Trophoblast cell (in vitro differentiated cells and primary cell): ENCODE measurements around the gene MACROD2.

Experiments
- DNase-seq, 2 donors: peaks; one replicate each; pipeline ENCODE4 v3.0.0-alpha.2; 2016
- H2AFZ ChIP-seq: 2 replicates; pipeline ENCODE4 v1.6.1; 2013; ENCODE audit warnings: low read length, moderate library complexity, mild to moderate bottlenecking; ENCODE audit not compliant: insufficient read depth, poor library complexity
- H2AK5ac ChIP-seq: 2 replicates; pipeline ENCODE4 v1.6.1; 2013; ENCODE audit warnings: mild to moderate bottlenecking, low read length
- H2BK120ac ChIP-seq: 2 replicates; pipeline ENCODE4 v1.6.1; 2013; ENCODE audit warnings: low read length, mild to moderate bottlenecking, moderate library complexity; ENCODE audit not compliant: insufficient read depth, poor library complexity
- H2BK12ac ChIP-seq: 2 replicates; pipeline ENCODE4 v1.6.1; 2013; ENCODE audit warnings: mild to moderate bottlenecking, low read length, moderate library complexity
- H2BK5ac ChIP-seq: 2 replicates; pipeline ENCODE4 v1.6.1; 2013; ENCODE audit warnings: low read length, low read depth, moderate library complexity, mild to moderate bottlenecking; ENCODE audit not compliant: poor library complexity
- H3K14ac ChIP-seq: 2 replicates; pipeline ENCODE4 v1.6.1; 2013; ENCODE audit warnings: mild to moderate bottlenecking, low read length
- H3K18ac ChIP-seq: 2 replicates; pipeline ENCODE4 v1.6.1; 2013; ENCODE audit warnings: mild to moderate bottlenecking, low read length
- H3K23ac ChIP-seq: 2 replicates; pipeline ENCODE4 v1.6.1; 2013; ENCODE audit warnings: low read length
- H3K27ac ChIP-seq: 2 replicates; pipeline ENCODE4 v1.5.1; 2013; ENCODE audit warnings: low read depth, mild to moderate bottlenecking, inconsistent platforms, low read length, moderate library complexity
- H3K27me3 ChIP-seq: 2 replicates; pipeline ENCODE4 v1.6.1; 2013; ENCODE audit warnings: inconsistent platforms, mild to moderate bottlenecking, low read length, moderate library complexity; ENCODE audit not compliant: insufficient read depth
- H3K36me3 ChIP-seq, 2 experiments: 1 replicate in 1 of 2; 2 replicates in 1 of 2; pipeline ENCODE4 v1.6.1; 2013; ENCODE audit warnings: low read length in 2 of 2, mild to moderate bottlenecking in 2 of 2, moderate library complexity in 1 of 2; ENCODE audit not compliant: insufficient read depth in 2 of 2, control insufficient read depth in 1 of 2
- H3K4ac ChIP-seq: 2 replicates; pipeline ENCODE4 v1.6.1; 2013; ENCODE audit warnings: low read depth, mild to moderate bottlenecking, low read length, moderate library complexity
- H3K4me1 ChIP-seq, 2 experiments: 1 replicate in 1 of 2; 2 replicates in 1 of 2; pipeline ENCODE4 v1.6.1; 2013; ENCODE audit warnings: low read length in 2 of 2, mild to moderate bottlenecking in 2 of 2, moderate library complexity in 1 of 2; ENCODE audit not compliant: insufficient read depth in 2 of 2, control insufficient read depth in 1 of 2
- H3K4me2 ChIP-seq: 2 replicates; pipeline ENCODE4 v1.6.1; 2013; ENCODE audit warnings: inconsistent platforms, mild to moderate bottlenecking, low read length, moderate library complexity
- H3K4me3 ChIP-seq: 2 replicates; pipeline ENCODE4 v1.5.1; 2013; ENCODE audit warnings: mild to moderate bottlenecking, low read depth, low read length, inconsistent platforms
- H3K79me1 ChIP-seq: one replicate; pipeline ENCODE4 v1.6.1; 2013; ENCODE audit warnings: low read length
- H3K79me2 ChIP-seq: 2 replicates; pipeline ENCODE4 v1.6.1; 2013; ENCODE audit warnings: low read length, mild to moderate bottlenecking; ENCODE audit not compliant: control insufficient read depth, insufficient read depth, poor library complexity
- H3K9ac ChIP-seq: 2 replicates; pipeline ENCODE4 v1.6.1; 2013; ENCODE audit warnings: mild to moderate bottlenecking, low read length
- H3K9me3 ChIP-seq: 2 replicates; pipeline ENCODE4 v1.6.1; 2013; ENCODE audit warnings: low read depth, mild to moderate bottlenecking, control low read depth, inconsistent platforms, low read length; ENCODE audit not compliant: insufficient read depth
- H4K12ac ChIP-seq: 2 replicates; pipeline ENCODE4 v1.6.1; 2013; ENCODE audit warnings: low read depth, mild to moderate bottlenecking, low read length, moderate library complexity
- H4K8ac ChIP-seq: 2 replicates; pipeline ENCODE4 v1.6.1; 2013; ENCODE audit warnings: low read depth, mild to moderate bottlenecking, low read length, moderate library complexity
- H4K91ac ChIP-seq: one replicate; pipeline ENCODE4 v1.6.1; 2013; ENCODE audit warnings: low read depth, mild to moderate bottlenecking, low read length, moderate library complexity
- WGBS: extraction: QIAGEN DNeasy Blood & Tissue Kit; methylation state at CpG from one replicate; pipeline ENCODE4 v1.1.7; 2013; ENCODE audit warnings: missing lambda C conversion rate; ENCODE audit not compliant: insufficient read length, insufficient coverage; ENCODE audit errors: extremely low coverage; 5-methylcytosine and 5-hydroxymethylcytosine counted together

The MACROD2 gene

DNA sequence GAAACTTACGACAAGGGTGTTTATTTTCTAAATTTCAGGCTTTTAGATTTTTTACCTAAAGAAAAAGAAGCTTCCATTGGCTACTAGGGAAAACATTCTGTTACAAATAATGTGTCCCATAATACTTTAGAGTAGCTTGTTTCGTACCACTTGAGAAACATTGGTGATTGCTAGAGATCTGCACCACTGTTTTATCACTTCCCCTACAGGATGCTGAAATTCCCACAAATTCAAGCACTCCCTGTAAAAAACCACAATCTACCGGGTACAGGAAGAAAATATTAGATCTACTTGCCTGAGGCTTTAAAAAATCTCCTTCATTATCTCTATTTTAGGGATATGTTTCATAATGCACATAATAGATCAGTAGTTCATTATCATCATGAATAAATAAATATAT is 34.8 kb upstream of the MACROD2 start:
- no peak overlapping the region for H4K91ac ChIP-seq
- no peak overlapping the region for H3K14ac ChIP-seq
- H3K9ac ChIP-seq = no peak overlapping the region
- H3K4ac ChIP-seq = no peak overlapping the region
- no peak overlapping the region for H2BK5ac ChIP-seq
- no peak overlapping the region for H3K4me3 ChIP-seq
- H3K4me1 ChIP-seq = no peaks in the 10 kb centered on the region
- H2BK12ac ChIP-seq = no peak overlapping the region
- H2AFZ ChIP-seq = no peak overlapping the region
- H4K8ac ChIP-seq = no peak overlapping the region
- H3K4me2 ChIP-seq = no peak overlapping the region
- no peak overlapping the region for H3K18ac ChIP-seq
- no peaks in the 10 kb centered on the region for H3K79me1 ChIP-seq
- no peaks in the 10 kb centered on the region for H3K79me2 ChIP-seq
- H4K12ac ChIP-seq = no peak overlapping the region
- no peak overlapping the region for H3K27ac ChIP-seq
- WGBS = no CpG with 5 or more reads among the region's 3 CpGs
- no peak overlapping the region for H2BK120ac ChIP-seq
- H2AK5ac ChIP-seq = no peak overlapping the region
- no peak overlapping the region for H3K23ac ChIP-seq
- DNase-seq = no peak
- H3K36me3 ChIP-seq = no peaks in the 10 kb centered on the region
- no peaks in the 10 kb centered on the region for H3K27me3 ChIP-seq
- H3K9me3 ChIP-seq = no peaks in the 10 kb centered on the region

DNA sequence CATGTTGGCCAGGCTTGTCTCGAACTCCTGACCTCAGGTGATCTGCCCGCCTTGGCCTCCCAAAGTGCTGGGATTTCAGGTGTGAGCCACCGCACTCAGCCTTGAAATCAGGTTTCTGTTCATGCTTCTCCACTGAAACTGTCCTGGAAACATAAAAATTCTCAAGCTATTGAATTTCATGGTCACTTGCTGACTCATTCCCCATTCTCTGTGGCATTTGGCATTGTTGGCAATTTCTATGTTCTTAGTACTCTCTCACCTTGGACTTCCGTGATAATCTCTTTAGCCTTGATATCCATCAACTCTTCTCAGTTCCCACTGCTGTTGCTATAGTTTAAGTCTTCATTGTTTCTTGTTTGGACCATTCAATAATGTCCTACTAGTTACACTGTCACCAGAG is 11.1 kb upstream of the MACROD2 start:
- H4K12ac ChIP-seq = no peak overlapping the region
- H3K4me1 ChIP-seq = no peaks in the 10 kb centered on the region
- H3K9me3 ChIP-seq = no peaks in the 10 kb centered on the region
- no CpG with 5 or more reads among the region's 4 CpGs for WGBS
- no peaks in the 10 kb centered on the region for H3K36me3 ChIP-seq
- no peak overlapping the region for H3K4me2 ChIP-seq
- H4K8ac ChIP-seq = no peak overlapping the region
- no peaks in the 10 kb centered on the region for H3K79me1 ChIP-seq
- H3K14ac ChIP-seq = no peak overlapping the region
- no peak overlapping the region for H3K18ac ChIP-seq
- H3K4ac ChIP-seq = no peak overlapping the region
- H3K79me2 ChIP-seq = no peaks in the 10 kb centered on the region
- no peak for DNase-seq
- H3K4me3 ChIP-seq = no peak overlapping the region
- no peak overlapping the region for H2BK120ac ChIP-seq
- no peak overlapping the region for H3K9ac ChIP-seq
- no peak overlapping the region for H4K91ac ChIP-seq
- H3K23ac ChIP-seq = no peak overlapping the region
- H2AFZ ChIP-seq = no peak overlapping the region
- no peak overlapping the region for H2BK5ac ChIP-seq
- no peak overlapping the region for H3K27ac ChIP-seq
- H2AK5ac ChIP-seq = no peak overlapping the region
- no peaks in the 10 kb centered on the region for H3K27me3 ChIP-seq
- H2BK12ac ChIP-seq = no peak overlapping the region

- Histone ChIP-seq H3K79me2 (no peaks in the 10 kb centered on the region), H3K27me3 (no peaks in the 10 kb centered on the region), H3K18ac (no peak within 1 kb of the TSS), H3K4ac (no peak within 1 kb of the TSS), H3K9me3 (no peaks in the 10 kb centered on the region), H3K4me2 (no peak within 1 kb of the TSS), H2BK120ac (no peak within 1 kb of the TSS), H3K4me1 (no peaks in the 10 kb centered on the region), H4K91ac (no peak within 1 kb of the TSS), H2AFZ (no peak within 1 kb of the TSS), H3K79me1 (no peaks in the 10 kb centered on the region), H3K4me3 (no peak within 1 kb of the TSS), H3K36me3 (no peaks in the 10 kb centered on the region), H3K23ac (no peak within 1 kb of the TSS), H3K27ac (no peak within 1 kb of the TSS), H2BK5ac (no peak within 1 kb of the TSS), H2AK5ac (no peak within 1 kb of the TSS), H3K14ac (no peak within 1 kb of the TSS), H4K12ac (no peak within 1 kb of the TSS), H4K8ac (no peak within 1 kb of the TSS), H2BK12ac (no peak within 1 kb of the TSS), H3K9ac (no peak within 1 kb of the TSS)
- no CpG with 5 or more reads among the region's 5 CpGs for WGBS
- DNase-seq = no peak
Measured at GRCh38 chr20:13990465-13990864, 4.9 kb upstream of the MACROD2 start, which contains the start of gene SEL1L2. SEL1L2 (minus strand) TSS chr20:13990614; CDS start chr20:13990534, 80 bp downstream.

- H2BK12ac ChIP-seq = no peak overlapping the region
- H3K9ac ChIP-seq = no peak overlapping the region
- no peak overlapping the region for H3K4me3 ChIP-seq
- no peak overlapping the region for H3K23ac ChIP-seq
- H3K4ac ChIP-seq = no peak overlapping the region
- no peaks in the 10 kb centered on the region for H3K36me3 ChIP-seq
- H3K14ac ChIP-seq = no peak overlapping the region
- peaks cover 7% of the 10 kb centered on the region for H3K27me3 ChIP-seq
- WGBS = no CpG with 5 or more reads among the region's 1 CpG
- H3K4me2 ChIP-seq = no peak overlapping the region
- no peaks in the 10 kb centered on the region for H3K9me3 ChIP-seq
- peak; percentile 64 to 77 for DNase-seq
- H3K79me1 ChIP-seq = no peaks in the 10 kb centered on the region
- no peak overlapping the region for H2BK120ac ChIP-seq
- no peak overlapping the region for H4K8ac ChIP-seq
- no peak overlapping the region for H4K91ac ChIP-seq
- no peak overlapping the region for H2BK5ac ChIP-seq
- no peak overlapping the region for H4K12ac ChIP-seq
- no peak overlapping the region for H3K27ac ChIP-seq
- H2AK5ac ChIP-seq = no peak overlapping the region
- H3K18ac ChIP-seq = no peak overlapping the region
- peaks cover 0 to 5% of the 10 kb centered on the region in 2 experiments for H3K4me1 ChIP-seq
- no peaks in the 10 kb centered on the region for H3K79me2 ChIP-seq
- H2AFZ ChIP-seq = no peak overlapping the region
Measured at GRCh38 chr20:13991311-13991710, 4.0 kb upstream of the MACROD2 start.
